HG03159 (cell line): ENCODE results near the gene INTS6.

Experiments used
- ATAC-seq: cut with Tn5 transposase; IDR thresholded peaks from one replicate; pipeline ENCODE4 v1.9.1; 2021; ENCODE audit warnings: mild to moderate bottlenecking, moderate library complexity; ENCODE audit not compliant: unreplicated experiment

INTS6 gene

GRCh38 chr13:51322826-51323225 is 130.0 kb downstream of the INTS6 start:
- ATAC-seq, result no peak

- no peak for ATAC-seq
Measured at GRCh38 chr13:51321836-51322235, 131.0 kb downstream of the INTS6 start.

GRCh38 chr13:51318876-51319275 is 134.0 kb downstream of the INTS6 start:
- no peak for ATAC-seq

- no peak for ATAC-seq
Measured at GRCh38 chr13:51318015-51318414, 134.8 kb downstream of the INTS6 start.

- no peak for ATAC-seq
Measured at GRCh38 chr13:51317262-51317661, 135.6 kb downstream of the INTS6 start.

- no peak for ATAC-seq
Measured at GRCh38 chr13:51313619-51314018, 139.2 kb downstream of the INTS6 start.

GRCh38 chr13:51311957-51312520 is 140.8 kb downstream of the INTS6 start:
- ATAC-seq, result no peak
